HepG2 (cell line): ENCODE measurements around the gene KCTD5. TPM values are rescaled to one million over a fixed set of nuclear protein-coding genes. Genes with fewer than 3 reads are reported as not detected.

Experiments used
- ARHGAP35 ChIP-seq: sonication (generic); formaldehyde crosslinking; IDR thresholded peaks from 2 replicates; pipeline ENCODE4 v1.9.0; 2022; ENCODE audit warnings: mild to moderate bottlenecking, inconsistent platforms, moderate library complexity, missing genetic modification reagents, borderline replicate concordance
- FOXA1 ChIP-seq, 2 experiments: fragments of 450-650 bp in 1 of 2; sonication (generic) in 1 of 2; formaldehyde crosslinking in 1 of 2; IDR thresholded peaks; 2 replicates each; pipeline versions ENCODE4 v1.4.0 to v1.6.1; 2016 to 2020; ENCODE audit warnings: missing genetic modification reagents in 1 of 2
- FOXJ3 ChIP-seq: sonication (generic); formaldehyde crosslinking; IDR thresholded peaks from 2 replicates; pipeline ENCODE4 v1.4.0; 2020; ENCODE audit warnings: missing genetic modification reagents, mild to moderate bottlenecking, borderline replicate concordance
- MED8 ChIP-seq: sonication (generic); formaldehyde crosslinking; IDR thresholded peaks from 2 replicates; pipeline ENCODE4 v1.8.1; 2023; ENCODE audit warnings: mild to moderate bottlenecking, missing genetic modification reagents; ENCODE audit not compliant: insufficient replicate concordance
- MTA1 ChIP-seq: sonication (generic); formaldehyde crosslinking; IDR thresholded peaks from 2 replicates; pipeline ENCODE4 v1.4.0; 2020; ENCODE audit warnings: missing genetic modification reagents, mild to moderate bottlenecking, borderline replicate concordance
- RBAK ChIP-seq: sonication (generic); formaldehyde crosslinking; IDR thresholded peaks from 2 replicates; pipeline ENCODE4 v1.5.1; 2020; ENCODE audit warnings: mild to moderate bottlenecking, missing genetic modification reagents
- RBFOX2 ChIP-seq: fragments of 200-400 bp; formaldehyde crosslinking; IDR thresholded peaks from 2 replicates; pipeline ENCODE4 v1.6.1; 2017; ENCODE audit warnings: low read depth, mild to moderate bottlenecking, low read length
- SIN3B ChIP-seq: fragments of 150-350 bp; IDR thresholded peaks from 2 replicates; pipeline ENCODE4 v1.6.1; 2014; ENCODE audit warnings: low read length
- TCF12 ChIP-seq, 2 experiments: fragments of 450-650 bp in 1 of 2; sonication (generic) in 1 of 2; formaldehyde crosslinking in 1 of 2; IDR thresholded peaks; 2 replicates each; pipeline versions ENCODE4 v1.6.1 to v1.8.0; 2017 to 2022; ENCODE audit warnings: antibody characterized with exemption in 1 of 2, mild to moderate bottlenecking in 1 of 2, missing genetic modification reagents in 1 of 2, moderate library complexity in 1 of 2
- TOE1 ChIP-seq: sonication (generic); formaldehyde crosslinking; IDR thresholded peaks from 2 replicates; pipeline ENCODE4 v1.4.0; 2020; ENCODE audit warnings: mild to moderate bottlenecking, missing genetic modification reagents
- ZBTB21 ChIP-seq: sonication (generic); formaldehyde crosslinking; IDR thresholded peaks from 2 replicates; pipeline ENCODE4 v1.4.0; 2020; ENCODE audit warnings: missing genetic modification reagents
- ZBTB3 ChIP-seq: sonication (generic); formaldehyde crosslinking; IDR thresholded peaks from 2 replicates; pipeline ENCODE4 v1.4.0; 2020; ENCODE audit warnings: low read depth, mild to moderate bottlenecking, moderate library complexity, missing genetic modification reagents, borderline replicate concordance
- ZNF282 ChIP-seq: fragments of 450-650 bp; IDR thresholded peaks from 2 replicates; pipeline ENCODE4 v1.6.1; 2018; ENCODE audit not compliant: partially characterized antibody
- ZNF30 ChIP-seq: sonication (generic); formaldehyde crosslinking; IDR thresholded peaks from 2 replicates; pipeline ENCODE4 v1.5.0; 2020; ENCODE audit warnings: mild to moderate bottlenecking, missing genetic modification reagents
- ZNF430 ChIP-seq: sonication (generic); formaldehyde crosslinking; IDR thresholded peaks from 2 replicates; pipeline ENCODE4 v1.9.0; 2021; ENCODE audit warnings: mild to moderate bottlenecking, missing genetic modification reagents
- ZNF484 ChIP-seq: sonication (generic); formaldehyde crosslinking; IDR thresholded peaks from 2 replicates; pipeline ENCODE4 v1.5.1; 2020; ENCODE audit warnings: mild to moderate bottlenecking, low read depth, missing genetic modification reagents, borderline replicate concordance
- ZNF788 ChIP-seq: sonication (generic); formaldehyde crosslinking; IDR thresholded peaks from 2 replicates; pipeline ENCODE4 v1.5.0; 2020; ENCODE audit warnings: mild to moderate bottlenecking, missing genetic modification reagents, borderline replicate concordance
- polyA plus RNA-seq, 8 experiments: library from polyadenylated mRNA; depleted of rRNA in 3 of 8; stranded (reverse) in 7 of 8; unstranded in 1 of 8; fragments of >200 nt; fragmentation: Illumina TruSeq in 4 of 8; extraction: Trizol in 4 of 8; gene quantifications; 2 replicates each; pipeline versions ENCODE4 v1.2.1 to v1.2.3, GENCODE V29; 2011 to 2016; ENCODE audit warnings: low read depth in 4 of 8, missing spikeins in 1 of 8, mixed read lengths in 1 of 8; ENCODE audit not compliant: insufficient read depth in 1 of 8
- total RNA-seq, 5 experiments: library from RNA; depleted of rRNA; stranded (reverse); fragments of >200 nt; fragmentation: Illumina TruSeq; extraction: Trizol; gene quantifications; 2 replicates each; pipeline ENCODE4 v1.2.3, GENCODE V29; 2016; ENCODE audit warnings: low read depth in 1 of 5
- TF ChIP-seq, protein P1 (sequence below): sonication (generic); formaldehyde crosslinking; IDR thresholded peaks from 2 replicates; pipeline ENCODE4 v1.8.0; 2022; ENCODE audit warnings: mild to moderate bottlenecking, missing genetic modification reagents, moderate library complexity
- TF ChIP-seq, protein P2 (sequence below): sonication (generic); formaldehyde crosslinking; IDR thresholded peaks from 2 replicates; pipeline ENCODE4 v1.8.0; 2022; ENCODE audit warnings: missing genetic modification reagents, mild to moderate bottlenecking, inconsistent platforms, borderline replicate concordance
- TF ChIP-seq, protein P3 (sequence below): fragments of 450-650 bp; IDR thresholded peaks from 2 replicates; pipeline ENCODE4 v1.6.1; 2017
- TF ChIP-seq, protein P4 (sequence below): IDR thresholded peaks from 2 replicates; pipeline ENCODE4 v1.6.1; 2018; ENCODE audit warnings: missing genetic modification reagents
- TF ChIP-seq, protein P5 (sequence below): sonication (generic); formaldehyde crosslinking; conservative IDR thresholded peaks from 2 replicates; pipeline ENCODE4 v1.4.0; 2020; ENCODE audit warnings: missing genetic modification reagents
- TF ChIP-seq, protein P6 (sequence below): IDR thresholded peaks from 2 replicates; pipeline ENCODE4 v1.6.1; 2016; ENCODE audit warnings: missing genetic modification reagents, missing compliant biosample characterization

Gene KCTD5
- total and polyA plus RNA-seq, 2 of the 13 experiments (the other 11 are each of a cell fraction or from before 2014, with no cell fraction given) = 25.4 to 29.8 TPM

DNA sequence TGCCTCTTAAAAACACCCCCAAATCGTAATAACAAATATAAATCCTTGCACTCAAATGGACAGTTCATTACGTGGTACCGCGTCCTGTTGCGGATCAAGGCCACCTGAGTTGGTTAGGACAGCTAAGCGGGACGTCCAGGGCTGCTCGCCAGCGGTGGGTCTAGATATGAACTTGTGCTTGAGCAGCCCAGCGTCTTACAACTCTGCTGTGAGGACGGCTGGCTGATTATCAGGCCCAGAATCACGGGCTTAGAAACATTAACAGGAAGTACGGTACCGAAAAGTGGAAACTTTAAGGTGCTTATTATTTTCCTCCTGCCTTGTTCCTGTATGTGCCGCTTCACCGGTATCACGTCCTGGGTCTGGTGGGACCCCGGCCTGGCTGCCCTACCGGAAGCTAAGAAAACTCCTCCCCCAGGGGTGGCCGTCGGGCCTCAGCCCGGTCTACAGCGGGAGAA lies 69.3 kb downstream of the KCTD5 start (continued):
- TF ChIP-seq, protein P1, sequence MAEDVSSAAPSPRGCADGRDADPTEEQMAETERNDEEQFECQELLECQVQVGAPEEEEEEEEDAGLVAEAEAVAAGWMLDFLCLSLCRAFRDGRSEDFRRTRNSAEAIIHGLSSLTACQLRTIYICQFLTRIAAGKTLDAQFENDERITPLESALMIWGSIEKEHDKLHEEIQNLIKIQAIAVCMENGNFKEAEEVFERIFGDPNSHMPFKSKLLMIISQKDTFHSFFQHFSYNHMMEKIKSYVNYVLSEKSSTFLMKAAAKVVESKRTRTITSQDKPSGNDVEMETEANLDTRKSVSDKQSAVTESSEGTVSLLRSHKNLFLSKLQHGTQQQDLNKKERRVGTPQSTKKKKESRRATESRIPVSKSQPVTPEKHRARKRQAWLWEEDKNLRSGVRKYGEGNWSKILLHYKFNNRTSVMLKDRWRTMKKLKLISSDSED = no peak
- TF ChIP-seq, protein P2, sequence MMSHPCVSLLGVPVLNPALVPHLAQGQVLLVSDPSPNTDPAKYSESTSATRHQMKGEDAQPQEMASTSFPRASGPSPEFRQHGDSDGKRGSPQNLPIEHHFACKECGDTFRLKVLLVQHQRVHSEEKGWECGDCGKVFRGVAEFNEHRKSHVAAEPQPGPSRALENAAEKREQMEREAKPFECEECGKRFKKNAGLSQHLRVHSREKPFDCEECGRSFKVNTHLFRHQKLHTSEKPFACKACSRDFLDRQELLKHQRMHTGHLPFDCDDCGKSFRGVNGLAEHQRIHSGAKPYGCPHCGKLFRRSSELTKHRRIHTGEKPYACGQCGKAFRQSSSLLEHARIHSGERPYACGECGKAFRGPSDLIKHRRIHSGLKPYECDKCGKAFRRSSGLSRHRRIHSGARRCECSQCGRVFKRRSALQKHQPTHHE (CRISPR knock-in tag) = no peak
- TF ChIP-seq ZBTB3 (no peak), MED8 (no peak), ZNF30 (no peak), ZNF430 (CRISPR knock-in tag) (no peak), TCF12 (IDR thresholded peaks at IDR 0.05) (no peak), TCF12 (CRISPR knock-in tag; IDR thresholded peaks at IDR 0.05) (no peak), ZNF788 (no peak), TOE1 (CRISPR knock-in tag) (no peak), RBAK (no peak), ZNF484 (CRISPR knock-in tag) (no peak), FOXJ3 (CRISPR knock-in tag) (no peak), MTA1 (CRISPR knock-in tag) (no peak), ZNF282 (no peak), RBFOX2 (no peak), SIN3B (no peak), ZBTB21 (CRISPR knock-in tag) (no peak), FOXA1 (IDR thresholded peaks at IDR 0.05) (no peak), FOXA1 (CRISPR knock-in tag; IDR thresholded peaks at IDR 0.05) (no peak), ARHGAP35 (CRISPR knock-in tag) (no peak)
- TF ChIP-seq, protein P3, sequence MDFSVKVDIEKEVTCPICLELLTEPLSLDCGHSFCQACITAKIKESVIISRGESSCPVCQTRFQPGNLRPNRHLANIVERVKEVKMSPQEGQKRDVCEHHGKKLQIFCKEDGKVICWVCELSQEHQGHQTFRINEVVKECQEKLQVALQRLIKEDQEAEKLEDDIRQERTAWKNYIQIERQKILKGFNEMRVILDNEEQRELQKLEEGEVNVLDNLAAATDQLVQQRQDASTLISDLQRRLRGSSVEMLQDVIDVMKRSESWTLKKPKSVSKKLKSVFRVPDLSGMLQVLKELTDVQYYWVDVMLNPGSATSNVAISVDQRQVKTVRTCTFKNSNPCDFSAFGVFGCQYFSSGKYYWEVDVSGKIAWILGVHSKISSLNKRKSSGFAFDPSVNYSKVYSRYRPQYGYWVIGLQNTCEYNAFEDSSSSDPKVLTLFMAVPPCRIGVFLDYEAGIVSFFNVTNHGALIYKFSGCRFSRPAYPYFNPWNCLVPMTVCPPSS = no peak
- TF ChIP-seq, protein P4, sequence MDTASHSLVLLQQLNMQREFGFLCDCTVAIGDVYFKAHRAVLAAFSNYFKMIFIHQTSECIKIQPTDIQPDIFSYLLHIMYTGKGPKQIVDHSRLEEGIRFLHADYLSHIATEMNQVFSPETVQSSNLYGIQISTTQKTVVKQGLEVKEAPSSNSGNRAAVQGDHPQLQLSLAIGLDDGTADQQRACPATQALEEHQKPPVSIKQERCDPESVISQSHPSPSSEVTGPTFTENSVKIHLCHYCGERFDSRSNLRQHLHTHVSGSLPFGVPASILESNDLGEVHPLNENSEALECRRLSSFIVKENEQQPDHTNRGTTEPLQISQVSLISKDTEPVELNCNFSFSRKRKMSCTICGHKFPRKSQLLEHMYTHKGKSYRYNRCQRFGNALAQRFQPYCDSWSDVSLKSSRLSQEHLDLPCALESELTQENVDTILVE (CRISPR knock-in tag) = no peak
- TF ChIP-seq, protein P5, sequence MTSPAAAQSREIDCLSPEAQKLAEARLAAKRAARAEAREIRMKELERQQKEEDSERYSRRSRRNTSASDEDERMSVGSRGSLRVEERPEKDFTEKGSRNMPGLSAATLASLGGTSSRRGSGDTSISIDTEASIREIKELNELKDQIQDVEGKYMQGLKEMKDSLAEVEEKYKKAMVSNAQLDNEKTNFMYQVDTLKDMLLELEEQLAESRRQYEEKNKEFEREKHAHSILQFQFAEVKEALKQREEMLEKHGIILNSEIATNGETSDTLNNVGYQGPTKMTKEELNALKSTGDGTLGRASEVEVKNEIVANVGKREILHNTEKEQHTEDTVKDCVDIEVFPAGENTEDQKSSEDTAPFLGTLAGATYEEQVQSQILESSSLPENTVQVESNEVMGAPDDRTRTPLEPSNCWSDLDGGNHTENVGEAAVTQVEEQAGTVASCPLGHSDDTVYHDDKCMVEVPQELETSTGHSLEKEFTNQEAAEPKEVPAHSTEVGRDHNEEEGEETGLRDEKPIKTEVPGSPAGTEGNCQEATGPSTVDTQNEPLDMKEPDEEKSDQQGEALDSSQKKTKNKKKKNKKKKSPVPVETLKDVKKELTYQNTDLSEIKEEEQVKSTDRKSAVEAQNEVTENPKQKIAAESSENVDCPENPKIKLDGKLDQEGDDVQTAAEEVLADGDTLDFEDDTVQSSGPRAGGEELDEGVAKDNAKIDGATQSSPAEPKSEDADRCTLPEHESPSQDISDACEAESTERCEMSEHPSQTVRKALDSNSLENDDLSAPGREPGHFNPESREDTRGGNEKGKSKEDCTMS (CRISPR knock-in tag) = no peak
- TF ChIP-seq, protein P6, sequence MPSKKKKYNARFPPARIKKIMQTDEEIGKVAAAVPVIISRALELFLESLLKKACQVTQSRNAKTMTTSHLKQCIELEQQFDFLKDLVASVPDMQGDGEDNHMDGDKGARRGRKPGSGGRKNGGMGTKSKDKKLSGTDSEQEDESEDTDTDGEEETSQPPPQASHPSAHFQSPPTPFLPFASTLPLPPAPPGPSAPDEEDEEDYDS (CRISPR knock-in tag) = peak; percentile 59; the same call in 1 of the 2 replicates
